Tibial nerve (tissue), 3 donors: ENCODE results near the gene DZANK1.

Experiments used
- POLR2A ChIP-seq, 2 donors: fragments of 450-650 bp; IDR thresholded peaks; one replicate each; pipeline ENCODE4 v1.6.1; 2017; ENCODE audit warnings: antibody characterized with exemption in 2 of 2, mild to moderate bottlenecking in 2 of 2, moderate library complexity in 2 of 2
- TF ChIP-seq, protein P1 (sequence below), 5 experiments: fragments of 200-600 bp in 3 of 5; fragments of 450-650 bp in 2 of 5; sonication (generic) in 3 of 5; IDR thresholded peaks; one replicate each; pipeline ENCODE4 v1.5.1; 2016 to 2019; ENCODE audit warnings: antibody characterized with exemption in 5 of 5, mild to moderate bottlenecking in 3 of 5, moderate library complexity in 2 of 5

DNA sequence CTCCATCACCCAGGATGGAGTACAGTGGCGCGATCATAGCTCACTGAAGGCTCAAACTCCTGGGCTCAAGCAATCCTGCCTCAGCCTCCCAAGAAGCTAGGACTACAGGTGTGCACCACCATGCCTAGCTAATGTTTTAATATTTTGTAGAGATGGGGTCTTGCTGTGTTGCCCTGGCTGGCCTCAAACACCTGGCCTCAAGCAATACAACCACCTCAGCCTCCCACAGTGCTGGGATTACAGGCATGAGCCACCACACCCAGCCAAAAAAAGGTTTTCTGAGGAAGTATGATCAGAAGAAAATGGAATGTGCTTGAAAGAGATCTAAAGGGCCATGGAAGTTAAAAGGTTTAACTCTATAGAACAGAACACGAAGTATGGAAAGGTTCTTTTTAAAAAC lies 21.5 kb upstream of the DZANK1 start:
- TF ChIP-seq POLR2A (IDR thresholded peaks at IDR 0.05), result no peak
- TF ChIP-seq, protein P1, sequence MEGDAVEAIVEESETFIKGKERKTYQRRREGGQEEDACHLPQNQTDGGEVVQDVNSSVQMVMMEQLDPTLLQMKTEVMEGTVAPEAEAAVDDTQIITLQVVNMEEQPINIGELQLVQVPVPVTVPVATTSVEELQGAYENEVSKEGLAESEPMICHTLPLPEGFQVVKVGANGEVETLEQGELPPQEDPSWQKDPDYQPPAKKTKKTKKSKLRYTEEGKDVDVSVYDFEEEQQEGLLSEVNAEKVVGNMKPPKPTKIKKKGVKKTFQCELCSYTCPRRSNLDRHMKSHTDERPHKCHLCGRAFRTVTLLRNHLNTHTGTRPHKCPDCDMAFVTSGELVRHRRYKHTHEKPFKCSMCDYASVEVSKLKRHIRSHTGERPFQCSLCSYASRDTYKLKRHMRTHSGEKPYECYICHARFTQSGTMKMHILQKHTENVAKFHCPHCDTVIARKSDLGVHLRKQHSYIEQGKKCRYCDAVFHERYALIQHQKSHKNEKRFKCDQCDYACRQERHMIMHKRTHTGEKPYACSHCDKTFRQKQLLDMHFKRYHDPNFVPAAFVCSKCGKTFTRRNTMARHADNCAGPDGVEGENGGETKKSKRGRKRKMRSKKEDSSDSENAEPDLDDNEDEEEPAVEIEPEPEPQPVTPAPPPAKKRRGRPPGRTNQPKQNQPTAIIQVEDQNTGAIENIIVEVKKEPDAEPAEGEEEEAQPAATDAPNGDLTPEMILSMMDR (IDR thresholded peaks at IDR 0.05), result no peak
